ENCODE data around the gene KIR2DL3. TPM values are rescaled to one million over a fixed set of nuclear protein-coding genes. Genes with fewer than 3 reads are reported as not detected.
"Not testable (repeated sequence)": the region's sequence is repeated elsewhere in the genome, so short reads cannot be mapped to it uniquely, and the experiment has no call there.

The KIR2DL3 gene
- total RNA-seq, 2 donors from 2014 or later: not detected

GRCh38 chr19:54775830-54776229, 37.5 kb downstream of the KIR2DL3 start:
- H3K27ac ChIP-seq; DNase-seq; ATAC-seq; H3K9me3 ChIP-seq; H3K4me1 ChIP-seq; H3K27me3 ChIP-seq; H3K4me3 ChIP-seq; H3K36me3 ChIP-seq (replicated peaks in 1 of 2; ENCODE audit: insufficient read depth in 1 of 2, low read depth in 2 of 2): not testable (repeated sequence)
- intact Hi-C loops (cut with DNase I): loop anchor here (10.0 kb wide), 1 partner anchor 79 kb away; the partner anchor contains the start of gene KIR3DL2
- WGBS, 2 donors: 60 to 72% methylated on average over 8 of the region's 8 CpGs

- not testable (repeated sequence) for DNase-seq; H3K4me1 ChIP-seq; H3K27ac ChIP-seq; ATAC-seq; H3K4me3 ChIP-seq; H3K9me3 ChIP-seq; H3K27me3 ChIP-seq; H3K36me3 ChIP-seq (replicated peaks in 1 of 2; ENCODE audit: insufficient read depth in 1 of 2, low read depth in 2 of 2)
- intact Hi-C loops (cut with DNase I): loop anchor here (10.0 kb wide), 1 partner anchor 77 kb away; the partner anchor contains the start of gene KIR3DL2
- 26 to 42% methylated on average over 4 of the region's 4 CpGs for WGBS, 2 donors
These were observed 39.5 kb downstream of the KIR2DL3 start for GRCh38 chr19:54777851-54778250.

- intact Hi-C loops (cut with DNase I): loop anchor here (10.0 kb wide), 1 partner anchor 76 kb away; the partner anchor contains the start of gene KIR3DL2
- not testable (repeated sequence) for H3K36me3 ChIP-seq (replicated peaks in 1 of 2; ENCODE audit: insufficient read depth in 1 of 2, low read depth in 2 of 2); H3K27ac ChIP-seq; H3K4me3 ChIP-seq; H3K9me3 ChIP-seq; H3K27me3 ChIP-seq; DNase-seq; H3K4me1 ChIP-seq; ATAC-seq
- 53 to 56% methylated on average over 7 of the region's 7 CpGs for WGBS, 2 donors
These were observed 40.6 kb downstream of the KIR2DL3 start for GRCh38 chr19:54778896-54779295.

- WGBS, 2 donors: 64 to 67% methylated on average over 3 of the region's 4 CpGs
- H3K4me1 ChIP-seq: not testable (repeated sequence)
These were observed 44.6 kb downstream of the KIR2DL3 start for GRCh38 chr19:54782916-54783315.

GRCh38 chr19:54786091-54786723, 47.9 kb downstream of the KIR2DL3 start:
- H3K4me1 ChIP-seq; DNase-seq; intact Hi-C loops (cut with DNase I); H3K27ac ChIP-seq; H3K9me3 ChIP-seq; H3K4me3 ChIP-seq; H3K27me3 ChIP-seq; ATAC-seq; H3K36me3 ChIP-seq (replicated peaks in 1 of 2; ENCODE audit: insufficient read depth in 1 of 2, low read depth in 2 of 2): not testable (repeated sequence)
- 69 to 73% methylated on average over 23 to 24 of the region's 24 CpGs for WGBS, 2 donors

More at GRCh38 chr19:54782916-54783315, 44.6 kb downstream of the KIR2DL3 start:
- H3K9me3 ChIP-seq; ATAC-seq; H3K27ac ChIP-seq; DNase-seq; H3K4me3 ChIP-seq; H3K36me3 ChIP-seq (replicated peaks in 1 of 2; ENCODE audit: insufficient read depth in 1 of 2, low read depth in 2 of 2); intact Hi-C loops (cut with DNase I); H3K27me3 ChIP-seq: not testable (repeated sequence)

- H3K4me3 ChIP-seq; ATAC-seq; H3K36me3 ChIP-seq (replicated peaks in 1 of 2; ENCODE audit: insufficient read depth in 1 of 2, low read depth in 2 of 2); H3K4me1 ChIP-seq; H3K9me3 ChIP-seq; H3K27me3 ChIP-seq; DNase-seq; intact Hi-C loops (cut with DNase I); H3K27ac ChIP-seq: not testable (repeated sequence)
- 57 to 75% methylated on average over 6 of the region's 6 CpGs for WGBS, 2 donors
These were observed 49.8 kb downstream of the KIR2DL3 start for GRCh38 chr19:54788154-54788553.

GRCh38 chr19:54790711-54791110, 52.4 kb downstream of the KIR2DL3 start:
- no peaks in the 10 kb centered on the region for H3K36me3 ChIP-seq (replicated peaks in 1 of 2; ENCODE audit: insufficient read depth in 1 of 2, low read depth in 2 of 2)
- H3K9me3 ChIP-seq: no peaks in the 10 kb centered on the region
- intact Hi-C loops (cut with DNase I): no loop called here
- no peaks in the 10 kb centered on the region for H3K27me3 ChIP-seq
- no peak overlapping the region for H3K4me3 ChIP-seq
- H3K27ac ChIP-seq: no peak overlapping the region
- DNase-seq: no peak
- TF ChIP-seq CTCF (IDR thresholded peaks at IDR 0.05): no peak
- TF ChIP-seq POLR2A (IDR thresholded peaks at IDR 0.05): no peak
- WGBS, 2 donors: 50 to 67% methylated on average over 2 to 5 of the region's 5 CpGs
- no peaks in the 10 kb centered on the region for H3K4me1 ChIP-seq
- ATAC-seq: no peak

- Histone ChIP-seq H3K4me1 (no peaks in the 10 kb centered on the region), H3K27me3 (no peaks in the 10 kb centered on the region), H3K4me3 (no peak overlapping the region), H3K36me3 (replicated peaks in 1 of 2; ENCODE audit: insufficient read depth in 1 of 2, low read depth in 2 of 2) (no peaks in the 10 kb centered on the region), H3K27ac (no peak overlapping the region), H3K9me3 (no peaks in the 10 kb centered on the region)
- no peak for ATAC-seq
- WGBS, 2 donors: 69 to 76% methylated on average over 6 of the region's 6 CpGs
- TF ChIP-seq CTCF (IDR thresholded peaks at IDR 0.05) (no peak), POLR2A (IDR thresholded peaks at IDR 0.05) (no peak)
- DNase-seq: no peak
- intact Hi-C loops (cut with DNase I): no loop called here
These were observed 53.2 kb downstream of the KIR2DL3 start for GRCh38 chr19:54791476-54791875.
